Transverse colon (tissue), 4 donors: Measurements from ENCODE around the gene RASL10A. TPM values are rescaled to one million over a fixed set of nuclear protein-coding genes. Genes with fewer than 3 reads are reported as not detected.

Experiments
- DNase-seq: peaks from one replicate; pipeline ENCODE4 v3.0.0-alpha.2; 2019
- H3K27ac ChIP-seq, 4 donors: fragments of 200-600 bp; sonication (generic); 2 replicates each; pipeline ENCODE4 v1.5.1; 2016 to 2018; ENCODE audit warnings: inconsistent platforms in 4 of 4
- H3K27me3 ChIP-seq: fragments of 200-600 bp; sonication (generic); 2 replicates; pipeline ENCODE4 v1.5.1; 2017; ENCODE audit warnings: inconsistent platforms
- H3K36me3 ChIP-seq, 4 donors: fragments of 200-600 bp; sonication (generic); 2 replicates each; pipeline ENCODE4 v1.5.1; 2017 to 2019; ENCODE audit warnings: inconsistent platforms in 4 of 4
- H3K4me1 ChIP-seq, 4 donors: fragments of 200-600 bp; sonication (generic); 2 replicates each; pipeline ENCODE4 v1.5.1; 2017 to 2020; ENCODE audit warnings: inconsistent platforms in 4 of 4
- H3K4me3 ChIP-seq, 4 donors: fragments of 200-600 bp; sonication (generic); 1 replicate in 1 of 4; 2 replicates in 3 of 4; pipeline versions ENCODE4 v1.5.1 to v1.6.1; 2017 to 2019; ENCODE audit warnings: inconsistent platforms in 4 of 4
- H3K9me3 ChIP-seq, 2 donors: fragments of 200-600 bp; sonication (generic); 2 replicates each; pipeline ENCODE4 v1.5.1; 2017 to 2019; ENCODE audit warnings: inconsistent platforms in 2 of 2
- CTCF ChIP-seq, 5 experiments: fragments of 200-600 bp in 3 of 5; fragments of 450-650 bp in 2 of 5; sonication (generic) in 3 of 5; IDR thresholded peaks; 1 replicate in 2 of 5; 2 replicates in 3 of 5; pipeline ENCODE4 v1.5.1; 2016 to 2017; ENCODE audit warnings: antibody characterized with exemption in 5 of 5, inconsistent platforms in 3 of 5, mild to moderate bottlenecking in 2 of 5, moderate library complexity in 1 of 5
- EP300 ChIP-seq: sonication (generic); formaldehyde crosslinking; IDR thresholded peaks from one replicate; pipeline ENCODE4 v1.6.1; 2017; ENCODE audit warnings: antibody characterized with exemption, low read depth
- POLR2A ChIP-seq: fragments of 450-650 bp; IDR thresholded peaks from one replicate; pipeline ENCODE4 v1.6.1; 2016; ENCODE audit warnings: antibody characterized with exemption, mild to moderate bottlenecking, moderate library complexity
- POLR2AphosphoS5 ChIP-seq, 3 donors: sonication (generic); formaldehyde crosslinking; IDR thresholded peaks; one replicate each; pipeline ENCODE4 v1.6.1; 2016; ENCODE audit warnings: antibody characterized with exemption in 3 of 3
- WGBS, 2 donors: methylation state at CpG; one replicate each; pipeline ENCODE4 v1.1.5; 2018; ENCODE audit warnings: low coverage in 1 of 2; 5-methylcytosine and 5-hydroxymethylcytosine counted together
- in situ Hi-C, 4 donors: fragments of 200-750 bp; cut with MboI; loops; one replicate each; pipeline versions ENCODE4 v1.15.0 to v1.15.1; 2017; ENCODE audit warnings: low sequenced_read_pairs in 3 of 4, low pct_ligation_motif_present in 1 of 4, low pct_unique_long_range_greater_than_20kb in 1 of 4
- intact Hi-C: fragments of 100-400 bp; cut with DNase I; formaldehyde crosslinking; loops from one replicate; pipeline ENCODE4 v1.15.1; 2023; ENCODE audit warnings: low total_unique reads
- total RNA-seq, 4 donors: library from RNA; depleted of rRNA; stranded (reverse); fragments of >200 nt; gene quantifications; one replicate each; pipeline ENCODE4 v1.1.0, GENCODE V29; 2016

Gene RASL10A
- total RNA-seq, 4 donors from 2014 or later = 1.2 to 5.0 (median 2.4) TPM; not detected in 1

GRCh38 chr22:29337631-29338284, 22.3 kb upstream of the RASL10A start:
- no peaks in the 10 kb centered on the region for H3K4me1 ChIP-seq
- H3K27ac ChIP-seq = no peak overlapping the region
- in situ Hi-C loops = no loop called here
- WGBS, 2 donors = 88 to 100% methylated on average over 3 to 12 of the region's 12 CpGs
- intact Hi-C loops = no loop called here
- DNase-seq = no peak
- TF ChIP-seq EP300 (no peak), POLR2A (no peak), POLR2AphosphoS5 (IDR thresholded peaks at IDR 0.05) (no peak), CTCF (IDR thresholded peaks at IDR 0.05) (no peak)
- H3K36me3 ChIP-seq = peaks cover 0 to 51% (median 12%) of the 10 kb centered on the region in 4 donors
- no peak overlapping the region for H3K4me3 ChIP-seq
- H3K27me3 ChIP-seq = no peaks in the 10 kb centered on the region
- H3K9me3 ChIP-seq = no peaks in the 10 kb centered on the region

- H3K36me3 ChIP-seq = peaks cover 0 to 46% (median 12%) of the 10 kb centered on the region in 4 donors
- TF ChIP-seq POLR2A (no peak), EP300 (no peak), CTCF (IDR thresholded peaks at IDR 0.05) (no peak), POLR2AphosphoS5 (IDR thresholded peaks at IDR 0.05) (no peak)
- H3K27ac ChIP-seq = no peak overlapping the region
- H3K4me1 ChIP-seq = no peaks in the 10 kb centered on the region
- DNase-seq = no peak
- no peak overlapping the region for H3K4me3 ChIP-seq
- no peaks in the 10 kb centered on the region for H3K27me3 ChIP-seq
- no peaks in the 10 kb centered on the region for H3K9me3 ChIP-seq
- in situ Hi-C loops (no loop called here), intact Hi-C loops (no loop called here)
- WGBS, 2 donors = 80 to 88% methylated on average over 1 to 13 of the region's 14 CpGs
These were observed 21.4 kb upstream of the RASL10A start for GRCh38 chr22:29336751-29337490.

- peaks cover 0 to 34% (median 9%) of the 10 kb centered on the region in 4 donors for H3K36me3 ChIP-seq
- in situ Hi-C loops = no loop called here
- H3K9me3 ChIP-seq = no peaks in the 10 kb centered on the region
- no peaks in the 10 kb centered on the region for H3K27me3 ChIP-seq
- no peaks in the 10 kb centered on the region for H3K4me1 ChIP-seq
- no peak overlapping the region for H3K4me3 ChIP-seq
- DNase-seq = no peak
- no peak for TF ChIP-seq CTCF (IDR thresholded peaks at IDR 0.05)
- TF ChIP-seq POLR2A = no peak
- no peak for TF ChIP-seq EP300
- no peak for TF ChIP-seq POLR2AphosphoS5 (IDR thresholded peaks at IDR 0.05)
- intact Hi-C loops = no loop called here
- no peak overlapping the region for H3K27ac ChIP-seq
- 92% methylated on average over 11 of the region's 11 CpGs; no CpG with 5 or more reads in 1 of the 2 donors for WGBS, 2 donors
These were observed 20.2 kb upstream of the RASL10A start for GRCh38 chr22:29335656-29336055.

- intact Hi-C loops = no loop called here
- in situ Hi-C loops = no loop called here
- no peaks in the 10 kb centered on the region for H3K4me1 ChIP-seq
- no peaks in the 10 kb centered on the region for H3K27me3 ChIP-seq
- H3K4me3 ChIP-seq = no peak overlapping the region
- no peak overlapping the region for H3K27ac ChIP-seq
- H3K36me3 ChIP-seq = peaks cover 0 to 26% (median 6%) of the 10 kb centered on the region in 4 donors
- H3K9me3 ChIP-seq = no peaks in the 10 kb centered on the region
- DNase-seq = no peak
- TF ChIP-seq POLR2AphosphoS5 (IDR thresholded peaks at IDR 0.05) = no peak
- TF ChIP-seq POLR2A = no peak
- no peak for TF ChIP-seq EP300
- 85% methylated on average over 12 of the region's 12 CpGs; no CpG with 5 or more reads in 1 of the 2 donors for WGBS, 2 donors
These were observed 19.3 kb upstream of the RASL10A start for GRCh38 chr22:29334696-29335344.
